GM12892 (cell line): ENCODE results near the gene PCYT2.
A peak's percentile ranks its signal among the peaks of the same experiment; 100 is the strongest.

Experiments used
- DNase-seq: peaks from one replicate; pipeline ENCODE4 v3.0.0; 2011; ENCODE audit not compliant: insufficient read length
- FAIRE-seq: peaks from 2 replicates; lab custom pipeline; 2011; peaks lifted over from hg19 to GRCh38; lab: Jason Lieb, UNC
- POLR2A ChIP-seq: IDR thresholded peaks from 2 replicates; pipeline ENCODE4 v1.6.1; 2011; ENCODE audit warnings: low read depth, low read length, control low read depth
- POLR2AphosphoS5 ChIP-seq: IDR thresholded peaks from 2 replicates; pipeline ENCODE4 v1.6.1; 2011; ENCODE audit warnings: low read depth, low read length, control low read depth
- TAF1 ChIP-seq: IDR thresholded peaks from 2 replicates; pipeline ENCODE4 v1.6.1; 2011; ENCODE audit warnings: low read depth, mild to moderate bottlenecking, control low read depth, low read length, borderline replicate concordance

Gene PCYT2

GRCh38 chr17:81884520-81884919 is 26.7 kb downstream of the PCYT2 start:
- FAIRE-seq (no peak), DNase-seq (no peak)

GRCh38 chr17:81879121-81879520 is 32.1 kb downstream of the PCYT2 start:
- DNase-seq = no peak
- TF ChIP-seq TAF1 (no peak), POLR2A (no peak), POLR2AphosphoS5 (no peak)
- no peak for FAIRE-seq

More at GRCh38 chr17:81884520-81884919, 26.7 kb downstream of the PCYT2 start:
- no peak for TF ChIP-seq POLR2AphosphoS5
- TF ChIP-seq POLR2A = no peak
- TF ChIP-seq TAF1 = no peak

DNA sequence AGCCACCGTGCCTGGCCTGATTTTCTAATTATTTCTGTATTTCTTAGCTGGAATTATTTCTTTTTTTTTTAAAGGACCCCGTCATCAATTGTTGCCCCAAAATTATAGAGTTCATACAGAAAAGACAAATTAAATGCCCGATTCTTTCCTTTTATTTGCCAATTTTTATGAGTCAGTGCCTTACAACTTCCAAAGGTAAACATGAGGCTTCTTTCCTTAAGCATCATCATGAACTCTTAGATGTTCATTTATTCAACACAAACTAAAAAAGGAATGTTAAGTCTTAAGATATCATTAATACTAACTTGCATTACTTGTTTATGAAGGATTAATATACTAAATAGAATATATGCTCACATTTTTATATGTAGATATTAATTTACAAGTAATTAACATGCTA is 32.9 kb downstream of the PCYT2 start:
- FAIRE-seq (no peak), DNase-seq (no peak)
- TF ChIP-seq TAF1 (no peak), POLR2A (no peak)

DNA sequence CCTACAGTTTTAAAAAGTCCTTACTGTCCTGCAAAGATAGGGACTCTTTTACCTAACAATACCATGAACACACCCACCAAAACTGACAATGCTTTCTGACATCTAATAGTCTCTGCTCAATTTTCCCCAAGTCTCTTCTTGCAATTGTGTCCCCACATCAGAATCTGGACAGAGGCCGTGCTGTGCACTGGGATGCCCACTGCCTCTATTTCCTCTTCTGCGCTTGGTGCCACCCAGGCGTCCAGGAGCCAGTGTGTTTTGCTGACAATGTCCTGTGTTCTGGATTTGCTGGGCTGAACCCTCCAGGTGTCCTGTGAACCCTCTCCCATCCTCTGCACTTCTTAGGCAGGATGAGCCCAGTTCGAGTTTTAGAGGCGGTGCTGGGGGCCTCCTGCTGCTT is 33.6 kb downstream of the PCYT2 start:
- DNase-seq (no peak), FAIRE-seq (no peak)
- peak; percentile 64 for TF ChIP-seq POLR2AphosphoS5
- no peak for TF ChIP-seq TAF1

DNA sequence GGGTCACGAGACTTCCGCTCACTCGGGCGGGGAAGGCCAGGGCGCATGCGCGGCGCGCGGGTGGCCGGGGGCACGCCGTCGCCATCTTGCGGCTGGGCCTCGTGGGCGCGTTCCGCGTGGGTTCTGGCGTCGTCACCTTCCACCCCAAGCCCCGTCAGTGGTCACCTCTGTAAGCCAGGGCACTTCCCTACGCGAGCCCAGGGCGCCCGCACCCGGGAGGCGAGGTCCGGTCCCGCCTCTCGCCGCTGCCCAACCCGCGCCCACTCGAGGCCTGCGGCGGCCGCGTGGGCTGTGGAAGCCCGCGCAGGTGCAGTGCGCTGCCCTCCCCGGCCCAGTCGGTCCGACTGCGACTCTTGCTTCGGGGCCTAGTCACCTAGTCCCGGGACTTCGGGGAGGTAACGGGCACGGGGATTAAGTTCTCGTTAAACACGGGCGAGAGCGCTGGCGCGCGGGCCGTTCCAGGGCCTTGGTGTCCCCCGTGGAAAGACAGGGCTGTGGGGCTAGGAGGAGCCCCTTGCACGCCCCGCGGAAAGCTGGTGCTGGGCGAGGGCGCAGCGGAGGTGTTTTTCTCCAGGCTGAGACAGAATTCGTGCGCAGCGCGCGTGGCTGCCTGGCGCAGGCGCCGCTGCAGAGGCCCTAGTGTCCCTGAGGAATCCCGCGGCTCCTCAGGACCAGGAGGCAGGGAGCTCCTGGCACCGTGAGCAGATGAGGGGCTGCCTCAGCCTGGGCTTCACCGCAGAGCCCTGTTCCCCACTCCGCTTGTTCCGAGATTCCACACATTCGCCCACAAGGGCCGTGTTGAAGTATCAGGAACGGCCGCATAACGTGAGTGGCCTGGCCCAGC is 39.6 kb downstream of the PCYT2 start:
- DNase-seq (peak; percentile 99), FAIRE-seq (peak; percentile 96)
- TF ChIP-seq TAF1 (peak; percentile 48; the same call in 1 of the 2 replicates), POLR2AphosphoS5 (peak; percentile 69), POLR2A (peak; percentile 73)

GRCh38 chr17:81870981-81871386 is 40.2 kb downstream of the PCYT2 start, which contains the start of gene ARHGDIA:
Gene ARHGDIA (minus strand): TSS chr17:81871337. CDS start chr17:81869930, 1,407 bp downstream.
- no peak for TF ChIP-seq POLR2A
- no peak; the same call in 1 of the 2 replicates for TF ChIP-seq TAF1
- TF ChIP-seq POLR2AphosphoS5 = no peak
- FAIRE-seq (no peak), DNase-seq (no peak)

DNA sequence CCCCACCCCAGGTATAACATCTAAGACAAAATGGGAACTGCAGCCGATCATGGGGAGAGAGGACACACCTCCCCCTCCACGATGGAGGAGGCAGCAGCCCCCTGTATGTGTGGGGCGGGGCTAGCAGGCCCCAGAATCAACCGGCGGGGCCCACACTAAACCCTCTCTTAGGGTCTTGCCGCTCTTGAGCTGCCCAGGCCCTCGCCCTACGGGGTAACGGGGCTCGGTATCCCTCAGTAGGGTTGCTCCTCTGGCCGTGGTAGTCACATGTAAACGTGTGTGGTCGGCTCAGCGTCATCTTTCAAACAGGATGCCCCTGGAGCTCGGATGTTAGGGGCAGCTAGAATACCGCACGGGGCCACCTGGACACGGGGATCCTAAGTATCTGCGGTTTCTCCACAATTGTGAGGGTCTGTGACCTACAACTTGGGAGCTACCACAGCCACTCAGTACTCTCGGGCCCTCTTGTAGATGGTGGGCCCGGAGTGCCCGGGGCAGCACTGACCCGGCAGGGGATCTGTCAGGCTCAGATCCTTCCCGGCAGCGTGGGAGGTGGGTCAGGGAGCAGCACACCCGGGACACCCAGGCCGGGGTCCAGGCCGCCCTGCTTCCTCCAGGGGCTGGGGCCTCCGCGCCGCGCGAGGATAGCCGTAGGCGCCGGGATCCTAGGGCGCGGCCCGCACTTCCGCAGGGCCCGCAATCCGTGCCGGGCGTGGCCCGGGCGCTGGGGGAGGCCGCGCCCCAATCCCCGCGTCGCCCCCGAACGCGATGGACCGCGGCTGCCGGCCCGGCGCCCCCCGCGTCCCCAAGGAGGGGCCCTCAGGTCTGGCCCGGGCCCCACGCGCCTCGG is 40.8 kb downstream of the PCYT2 start:
- FAIRE-seq (peak; percentile 30), DNase-seq (peak; percentile 46)
- no peak for TF ChIP-seq TAF1
- TF ChIP-seq POLR2AphosphoS5 = no peak
- TF ChIP-seq POLR2A = peak; percentile 47

- TF ChIP-seq POLR2AphosphoS5 (peak; percentile 34; the same call in 1 of the 2 replicates), TAF1 (no peak), POLR2A (peak; percentile 51; the same call in 1 of the 2 replicates)
- FAIRE-seq (no peak), DNase-seq (peak; percentile 78)
These were observed 41.7 kb downstream of the PCYT2 start for GRCh38 chr17:81869221-81870130.

GRCh38 chr17:81868674-81869220 is 42.5 kb downstream of the PCYT2 start:
- TF ChIP-seq POLR2AphosphoS5 (no peak; the same call in 1 of the 2 replicates), POLR2A (0 out of 2 replicates have a peak, but pooled peaks have one; percentile 0)
- FAIRE-seq (no peak), DNase-seq (peak; percentile 6)

GRCh38 chr17:81867991-81868673 is 43.1 kb downstream of the PCYT2 start:
- peak; percentile 42; the same call in 1 of the 2 replicates for TF ChIP-seq POLR2A
- TF ChIP-seq TAF1 = no peak
- FAIRE-seq = no peak
- DNase-seq = no peak
